ENCODE results near the gene CBY3. TPM values are rescaled to one million over a fixed set of nuclear protein-coding genes. Genes with fewer than 3 reads are reported as not detected.
A peak's percentile ranks its signal among the peaks of the same experiment; 100 is the strongest.
"Not testable (repeated sequence)": the region's sequence is repeated elsewhere in the genome, so short reads cannot be mapped to it uniquely, and the experiment has no call there.

The CBY3 gene
- total and polyA plus RNA-seq, 2 experiments from 2014 or later: 0.18 TPM; not detected in 1

GRCh38 chr5:179698935-179699615 lies 18.2 kb upstream of the CBY3 start, which contains the start of gene CANX:
TSS of gene CANX (plus strand) at chr5:179698967. CDS start at chr5:179705682, 6,715 bp downstream.
- Histone ChIP-seq H3K36me3 (peaks cover 2% of the 10 kb centered on the region), H3K27ac (peak within 1 kb of the TSS; percentile 100), H3K4me3 (peak within 1 kb of the TSS; percentile 91), H3K27me3 (no peaks in the 10 kb centered on the region), H3K9me3 (ENCODE audit: low read depth) (no peaks in the 10 kb centered on the region), H3K4me1 (ENCODE audit: low read depth) (peaks cover 9% of the 10 kb centered on the region)
- DNase-seq (ENCODE audit: low read depth in 1 of 2, low spot score in 1 of 2): no peak
- TF ChIP-seq CTCF (IDR thresholded peaks at IDR 0.05; ENCODE audit: low read depth, low read length): no peak

- Histone ChIP-seq H3K36me3 (peaks cover 2% of the 10 kb centered on the region), H3K9me3 (ENCODE audit: low read depth) (no peaks in the 10 kb centered on the region), H3K27ac (peak overlapping the region; percentile 100), H3K27me3 (no peaks in the 10 kb centered on the region), H3K4me1 (ENCODE audit: low read depth) (peaks cover 9% of the 10 kb centered on the region), H3K4me3 (peak overlapping the region; percentile 91)
- no peak for TF ChIP-seq CTCF (IDR thresholded peaks at IDR 0.05; ENCODE audit: low read depth, low read length)
- DNase-seq (ENCODE audit: low read depth in 1 of 2, low spot score in 1 of 2): peak; percentile 98 to 100
Observed at GRCh38 chr5:179697993-179698934, 17.4 kb upstream of the CBY3 start.

- H3K4me1 ChIP-seq (ENCODE audit: low read depth); H3K36me3 ChIP-seq; DNase-seq (ENCODE audit: low read depth in 1 of 2, low spot score in 1 of 2); H3K27me3 ChIP-seq; H3K9me3 ChIP-seq (ENCODE audit: low read depth): not testable (repeated sequence)
- peak overlapping the region; percentile 52 for H3K4me3 ChIP-seq
- peak overlapping the region; percentile 97 for H3K27ac ChIP-seq
Observed at GRCh38 chr5:179697543-179697942, 16.7 kb upstream of the CBY3 start.

GRCh38 chr5:179697108-179697507 lies 16.3 kb upstream of the CBY3 start:
- H3K36me3 ChIP-seq: peaks cover 2% of the 10 kb centered on the region
- H3K4me1 ChIP-seq (ENCODE audit: low read depth): peaks cover 9% of the 10 kb centered on the region
- H3K9me3 ChIP-seq (ENCODE audit: low read depth): no peaks in the 10 kb centered on the region
- no peak for DNase-seq (ENCODE audit: low read depth in 1 of 2, low spot score in 1 of 2)
- no peaks in the 10 kb centered on the region for H3K27me3 ChIP-seq
- peak overlapping the region; percentile 97 for H3K27ac ChIP-seq
- no peak overlapping the region for H3K4me3 ChIP-seq
- no peak for TF ChIP-seq CTCF (IDR thresholded peaks at IDR 0.05; ENCODE audit: low read depth, low read length)

GRCh38 chr5:179696603-179697002 lies 15.8 kb upstream of the CBY3 start:
- Histone ChIP-seq H3K27ac (peak overlapping the region; percentile 1), H3K36me3 (peaks cover 2% of the 10 kb centered on the region), H3K4me3 (no peak overlapping the region), H3K4me1 (ENCODE audit: low read depth) (peaks cover 9% of the 10 kb centered on the region), H3K9me3 (ENCODE audit: low read depth) (no peaks in the 10 kb centered on the region), H3K27me3 (no peaks in the 10 kb centered on the region)
- DNase-seq (ENCODE audit: low read depth in 1 of 2, low spot score in 1 of 2): no peak
- TF ChIP-seq CTCF (IDR thresholded peaks at IDR 0.05; ENCODE audit: low read depth, low read length): no peak

Data from cardiac muscle cell (in vitro differentiated cells and primary cell).